ENCODE data around the gene POLRMT.
A peak's percentile ranks its signal among the peaks of the same experiment; 100 is the strongest.
"Not testable (repeated sequence)": the region's sequence is repeated elsewhere in the genome, so short reads cannot be mapped to it uniquely, and the experiment has no call there.

POLRMT gene

GRCh38 chr19:633068-633785, at the start of gene POLRMT:
Gene POLRMT, minus strand, starts transcription at chr19:633537. Its CDS starts 25 bp downstream, at chr19:633512.
- DNase-seq = peak; percentile 90 to 96 (median 94)

- no peak for DNase-seq
Observed at GRCh38 chr19:682678-683320, 49.5 kb upstream of the POLRMT start.

- DNase-seq = peak in 1 of 4 experiments; percentile 77
Observed at GRCh38 chr19:681029-682019, 48.0 kb upstream of the POLRMT start.

GRCh38 chr19:680287-681028, 47.1 kb upstream of the POLRMT start:
- DNase-seq = peak; percentile 99

GRCh38 chr19:679418-680286, 46.3 kb upstream of the POLRMT start:
- no peak for DNase-seq

- no peak for DNase-seq
Observed at GRCh38 chr19:678791-679388, 45.6 kb upstream of the POLRMT start.

- no peak for DNase-seq
Observed at GRCh38 chr19:677601-678436, 44.5 kb upstream of the POLRMT start.

GRCh38 chr19:677201-677600, 43.9 kb upstream of the POLRMT start:
- DNase-seq = no peak

- DNase-seq = no peak
Observed at GRCh38 chr19:676339-677105, 43.2 kb upstream of the POLRMT start, which contains the start of gene FSTL3. Gene FSTL3, plus strand, starts transcription at chr19:676392. Its CDS starts 32 bp downstream, at chr19:676424.

GRCh38 chr19:676007-676338, 42.6 kb upstream of the POLRMT start:
- no peak for DNase-seq

- DNase-seq = no peak
Observed at GRCh38 chr19:674282-675151, 41.2 kb upstream of the POLRMT start.

- DNase-seq = no peak
Observed at GRCh38 chr19:670609-671075, 37.3 kb upstream of the POLRMT start.

GRCh38 chr19:668675-669434, 35.5 kb upstream of the POLRMT start:
- not testable (repeated sequence) for DNase-seq

GRCh38 chr19:666985-667573, 33.7 kb upstream of the POLRMT start:
- DNase-seq = not testable (repeated sequence)

GRCh38 chr19:664913-665443, 31.6 kb upstream of the POLRMT start:
- peak; percentile 36 to 75 (median 53) for DNase-seq

GRCh38 chr19:663682-664117, 30.4 kb upstream of the POLRMT start:
- DNase-seq = no peak
